GM18873 (cell line): ENCODE measurements around the gene ARID3A.
"Not testable (repeated sequence)": the region's sequence is repeated elsewhere in the genome, so short reads cannot be mapped to it uniquely, and the experiment has no call there.

Source experiments
- ATAC-seq: cut with Tn5 transposase; IDR thresholded peaks from one replicate; pipeline ENCODE4 v1.9.1; 2021; ENCODE audit warnings: mild to moderate bottlenecking, moderate library complexity, moderate number of reproducible peaks; ENCODE audit not compliant: unreplicated experiment, low FRiP score

Gene ARID3A

DNA sequence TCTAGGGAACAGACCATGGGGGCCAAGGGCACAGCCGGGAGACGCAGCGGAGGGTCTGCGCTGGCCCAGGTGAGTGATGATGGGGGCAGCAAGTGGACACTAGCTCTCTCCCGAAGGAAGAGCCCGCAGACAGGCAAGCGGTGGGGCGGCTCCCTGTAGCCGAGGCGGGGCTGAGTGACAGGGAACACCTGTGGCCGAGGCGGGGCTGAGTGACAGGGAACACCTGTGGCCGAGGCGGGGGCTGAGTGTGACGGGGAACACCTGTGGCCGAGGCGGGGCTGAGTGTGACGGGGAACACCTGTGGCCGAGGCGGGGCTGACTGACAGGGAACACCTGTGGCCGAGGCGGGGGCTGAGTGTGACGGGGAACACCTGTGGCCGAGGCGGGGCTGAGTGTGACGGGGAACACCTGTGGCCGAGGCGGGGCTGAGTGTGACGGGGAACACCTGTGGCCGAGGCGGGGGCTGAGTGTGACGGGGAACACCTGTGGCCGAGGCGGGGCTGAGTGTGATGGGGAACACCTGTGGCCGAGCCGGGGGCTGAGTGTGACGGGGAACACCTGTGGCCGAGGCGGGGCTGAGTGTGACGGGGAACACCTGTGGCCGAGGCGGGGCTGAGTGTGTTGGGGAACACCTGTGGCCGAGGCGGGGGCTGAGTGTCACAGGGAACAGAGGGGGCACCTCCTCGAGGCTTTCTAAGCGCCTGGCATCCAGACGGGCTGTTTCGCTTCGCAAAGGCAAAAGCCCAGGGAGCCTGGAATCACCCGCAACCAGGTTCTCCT, 34.2 kb upstream of the ARID3A start:
- ATAC-seq: not testable (repeated sequence)

DNA sequence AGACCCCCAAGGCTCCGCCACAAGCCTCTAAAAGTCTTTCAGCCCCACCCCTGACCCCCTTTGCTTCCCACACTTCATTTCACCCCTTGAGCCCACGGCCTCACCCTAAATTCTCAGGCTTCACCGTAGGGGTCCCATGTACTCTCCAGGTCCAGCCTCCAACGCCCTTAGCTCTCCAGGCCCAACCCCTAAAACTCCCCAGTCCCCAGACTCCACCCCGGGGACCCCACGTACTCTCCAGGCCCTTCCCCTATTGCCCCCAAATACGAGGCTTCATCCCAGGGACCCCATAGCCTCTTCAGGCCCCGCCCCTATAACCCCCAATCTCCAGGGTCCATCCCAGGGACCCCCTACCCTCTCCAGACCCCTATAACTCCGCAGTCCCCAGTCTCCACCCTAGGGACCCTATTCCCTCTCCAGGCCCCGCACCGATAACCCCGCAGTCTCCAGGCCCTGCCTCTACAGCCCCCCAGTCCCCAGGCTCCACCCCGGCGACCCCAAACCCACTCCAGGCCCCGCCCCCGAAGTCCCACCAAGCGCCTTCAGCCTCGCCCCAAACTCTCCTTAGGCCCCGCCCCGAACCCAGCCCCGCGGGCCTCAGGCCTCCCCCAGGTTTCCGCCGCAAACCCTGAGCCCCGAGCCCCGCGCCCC, 33.5 kb upstream of the ARID3A start:
- no peak for ATAC-seq

DNA sequence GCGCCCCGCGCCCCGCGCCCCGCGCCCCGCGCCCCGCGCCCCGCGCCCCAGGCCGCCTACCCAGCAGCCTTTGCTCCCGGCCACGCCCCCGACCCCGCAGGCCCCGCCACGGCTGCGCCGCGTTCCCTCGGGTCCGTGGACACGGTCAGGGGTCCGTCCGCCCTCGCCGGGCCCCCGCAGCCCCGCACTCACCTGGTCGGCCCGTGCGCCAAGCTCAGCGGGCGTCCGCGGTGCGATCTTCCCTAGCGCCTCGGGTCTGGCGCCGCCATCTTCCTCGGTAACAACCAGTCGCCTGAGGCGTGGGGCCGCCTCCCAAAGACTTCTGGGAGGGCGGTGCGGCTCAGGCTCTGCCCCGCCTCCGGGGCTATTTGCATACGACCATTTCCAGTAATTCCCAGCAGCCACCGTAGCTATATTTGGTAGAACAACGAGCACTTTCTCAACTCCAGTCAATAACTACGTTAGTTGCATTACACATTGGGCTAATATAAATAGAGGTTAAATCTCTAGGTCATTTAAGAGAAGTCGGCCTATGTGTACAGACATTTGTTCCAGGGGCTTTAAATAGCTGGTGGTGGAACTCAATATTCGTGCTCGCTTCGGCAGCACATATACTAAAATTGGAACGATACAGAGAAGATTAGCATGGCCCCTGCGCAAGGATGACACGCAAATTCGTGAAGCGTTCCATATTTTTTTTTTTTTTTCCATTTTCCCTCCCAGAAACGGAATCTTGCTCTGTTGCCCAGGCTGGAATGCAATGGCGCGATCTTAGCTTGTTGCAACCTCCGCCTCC, 32.7 kb upstream of the ARID3A start, which contains the start of the genes MED16 and RNU6-9:
TSS of gene MED16 (minus strand) at position 294 of the 796 bp plus-strand sequence. CDS start 2,056 bp downstream, outside the sequence.
TSS of gene RNU6-9 (plus strand) at position 591 of the 796 bp plus-strand sequence.
- ATAC-seq: peak; percentile 64

DNA sequence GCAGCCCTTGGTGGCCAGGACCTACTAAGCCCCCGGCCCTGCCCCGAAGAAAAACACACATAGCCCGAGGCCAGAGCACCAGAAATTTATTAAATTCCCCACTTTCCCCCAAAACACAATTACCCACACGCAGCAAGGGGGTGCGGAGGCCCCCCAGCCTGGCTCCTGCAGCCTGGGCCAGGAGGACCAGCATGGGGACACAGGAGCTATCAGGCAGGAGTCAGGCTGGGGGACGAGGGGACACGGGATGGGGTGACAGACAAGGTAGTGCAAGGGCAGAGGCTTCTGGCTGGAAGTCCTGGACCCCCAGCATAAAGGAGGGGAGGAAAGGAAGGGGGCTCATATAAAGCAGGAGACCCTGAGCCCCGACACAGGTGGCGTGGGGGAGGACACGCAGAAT, 29.4 kb upstream of the ARID3A start:
- no peak for ATAC-seq

DNA sequence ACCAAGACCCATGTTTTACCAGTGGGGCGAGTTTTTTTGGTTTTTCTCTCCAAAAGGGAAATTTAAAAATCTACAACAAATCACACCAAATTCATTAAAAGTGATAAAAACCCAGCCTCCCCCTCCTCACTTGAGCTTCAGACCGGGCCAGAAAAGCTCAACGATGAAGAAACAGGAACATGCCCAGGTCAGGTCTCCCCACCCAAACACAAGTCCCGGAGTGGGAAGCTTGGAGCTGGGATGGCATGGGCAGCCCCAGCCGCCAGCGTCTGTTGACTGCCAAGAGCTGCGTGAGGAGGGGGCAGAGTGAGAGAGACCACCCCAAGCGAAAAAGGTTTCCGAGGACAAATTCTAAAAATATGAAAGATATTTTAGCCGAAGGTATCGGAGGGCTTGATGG, 28.8 kb upstream of the ARID3A start:
- ATAC-seq: no peak

DNA sequence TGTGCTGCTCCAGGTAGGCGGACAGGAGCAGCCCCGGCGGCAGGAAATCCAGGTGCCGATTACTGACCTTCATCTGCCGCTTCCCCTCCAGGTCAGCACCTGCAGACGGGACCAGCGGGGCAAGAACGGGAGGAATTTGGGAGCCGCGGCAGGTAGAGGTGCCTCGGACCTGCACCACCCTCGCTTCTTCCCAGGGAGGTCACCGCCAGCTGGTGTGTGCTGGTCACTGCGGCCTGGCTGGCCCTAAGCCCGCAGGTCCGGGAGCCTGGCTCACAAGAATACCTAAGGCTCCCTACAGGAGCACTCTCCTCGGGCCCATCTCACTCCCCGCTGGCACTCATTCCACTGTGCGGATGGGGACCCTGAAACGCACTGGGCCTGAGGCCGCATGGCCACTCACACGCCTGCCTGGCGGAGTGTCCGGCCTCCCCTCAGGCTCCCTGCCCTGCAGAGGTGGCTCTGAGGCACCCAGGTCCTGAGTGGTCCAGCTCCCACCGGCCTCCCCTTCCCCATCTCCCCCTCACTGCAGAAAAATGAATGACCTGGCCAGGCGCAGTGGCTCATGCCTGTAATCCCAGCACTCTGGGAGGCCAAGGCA, 28.3 kb upstream of the ARID3A start:
- ATAC-seq: no peak

DNA sequence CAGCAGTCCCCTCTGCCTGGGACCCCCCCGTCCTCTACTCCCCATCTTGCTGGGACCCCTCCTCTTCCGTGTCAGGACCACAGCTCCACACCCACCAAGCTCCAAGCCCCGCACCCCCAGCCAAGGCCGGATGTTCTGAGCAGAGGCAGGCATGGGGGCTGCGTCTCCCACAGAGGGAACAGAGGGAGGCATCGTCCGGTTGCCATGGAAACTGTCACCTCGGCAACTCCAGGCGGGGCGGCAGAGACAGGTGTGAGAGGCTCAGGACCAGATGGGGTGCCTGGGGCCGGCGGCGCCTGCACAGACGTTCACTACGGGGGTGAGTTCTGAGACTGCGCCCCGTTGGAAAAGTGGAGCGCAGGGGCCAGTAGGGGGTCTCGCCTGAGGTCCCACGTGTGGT, 27.2 kb upstream of the ARID3A start:
- ATAC-seq: no peak

DNA sequence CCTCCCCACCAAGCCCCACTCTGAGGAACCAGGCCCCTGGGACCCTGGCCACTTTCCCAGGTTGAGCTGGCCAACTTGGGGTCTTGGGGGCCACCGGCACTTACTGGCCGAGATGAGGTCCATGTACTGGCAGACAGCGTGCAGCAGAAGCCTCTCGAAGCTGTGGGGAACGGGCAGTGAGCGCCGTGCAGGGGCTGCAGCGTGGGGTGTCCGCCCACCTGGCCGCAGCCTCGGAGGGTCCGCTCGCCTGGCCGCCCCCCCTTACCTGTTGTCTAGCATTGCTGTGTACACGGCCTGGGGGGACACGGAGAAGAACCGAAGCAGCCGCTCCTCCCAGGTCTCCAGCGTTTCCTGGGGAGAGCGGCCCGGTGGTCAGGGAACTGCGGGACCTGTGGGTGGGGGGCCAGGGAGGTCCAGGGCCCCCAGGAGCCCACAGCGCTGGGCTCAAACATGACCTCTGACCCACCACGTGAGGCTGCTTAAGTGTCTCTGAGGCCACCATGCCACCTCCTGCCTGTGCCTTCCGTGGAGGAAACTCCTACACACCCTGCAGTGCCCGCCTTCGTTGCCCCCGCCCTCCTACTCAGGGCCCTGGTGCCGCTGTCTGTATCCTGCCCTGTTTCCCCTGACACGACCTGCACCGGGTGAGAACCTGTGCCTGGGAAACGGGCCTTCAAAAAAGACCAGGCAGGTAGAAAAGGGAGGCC, 26.3 kb upstream of the ARID3A start:
- ATAC-seq: no peak

DNA sequence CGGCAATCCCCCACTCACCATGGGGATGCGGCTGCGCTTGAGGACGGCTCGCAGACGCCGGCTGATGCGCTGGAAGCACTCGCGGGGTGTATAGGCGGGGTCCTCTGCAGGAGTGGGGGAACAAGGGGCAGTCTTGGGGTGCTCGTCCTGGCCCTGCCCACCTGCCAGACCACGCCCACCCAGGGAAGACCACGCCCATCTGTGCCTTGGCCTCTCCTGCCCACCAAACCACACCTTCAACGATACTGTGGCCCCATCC, 25.9 kb upstream of the ARID3A start:
- no peak for ATAC-seq

DNA sequence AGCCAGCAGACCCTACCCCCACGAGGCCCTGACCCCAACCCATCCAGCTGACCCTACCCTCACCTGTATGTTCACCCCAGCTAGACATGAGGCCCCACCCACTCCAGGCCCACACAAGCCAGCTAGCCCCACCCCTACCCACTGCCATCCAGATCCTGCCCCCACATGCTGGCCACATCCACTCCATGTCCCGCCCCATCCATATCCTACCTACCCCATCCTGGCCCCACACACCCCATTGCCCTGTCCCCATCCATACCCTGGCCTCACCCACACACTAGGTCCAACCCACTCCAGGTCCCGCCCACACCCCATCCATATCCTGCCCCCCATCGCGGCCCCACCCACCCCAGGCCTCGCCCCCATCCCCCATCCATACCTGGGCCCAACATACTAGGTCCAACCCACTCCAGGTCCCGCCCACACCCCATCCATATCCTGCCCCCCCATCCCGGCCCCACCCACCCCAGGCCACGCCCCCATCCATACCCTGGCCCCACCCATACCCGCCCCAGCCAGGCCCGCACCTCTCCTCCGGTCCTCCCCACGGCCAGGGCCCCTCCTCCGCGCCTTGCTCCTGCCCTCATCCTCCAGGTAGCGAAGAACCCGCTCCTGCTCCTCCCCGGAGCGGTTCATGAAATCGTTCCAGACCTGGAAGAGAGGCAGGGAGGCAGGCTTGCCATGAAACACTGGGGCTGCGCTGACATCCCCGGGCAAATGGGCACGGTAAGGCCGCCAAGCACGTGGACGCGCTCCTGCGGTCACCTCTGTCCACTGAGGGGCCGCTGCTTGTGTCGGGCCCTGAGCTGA, 25.3 kb upstream of the ARID3A start:
- no peak for ATAC-seq

DNA sequence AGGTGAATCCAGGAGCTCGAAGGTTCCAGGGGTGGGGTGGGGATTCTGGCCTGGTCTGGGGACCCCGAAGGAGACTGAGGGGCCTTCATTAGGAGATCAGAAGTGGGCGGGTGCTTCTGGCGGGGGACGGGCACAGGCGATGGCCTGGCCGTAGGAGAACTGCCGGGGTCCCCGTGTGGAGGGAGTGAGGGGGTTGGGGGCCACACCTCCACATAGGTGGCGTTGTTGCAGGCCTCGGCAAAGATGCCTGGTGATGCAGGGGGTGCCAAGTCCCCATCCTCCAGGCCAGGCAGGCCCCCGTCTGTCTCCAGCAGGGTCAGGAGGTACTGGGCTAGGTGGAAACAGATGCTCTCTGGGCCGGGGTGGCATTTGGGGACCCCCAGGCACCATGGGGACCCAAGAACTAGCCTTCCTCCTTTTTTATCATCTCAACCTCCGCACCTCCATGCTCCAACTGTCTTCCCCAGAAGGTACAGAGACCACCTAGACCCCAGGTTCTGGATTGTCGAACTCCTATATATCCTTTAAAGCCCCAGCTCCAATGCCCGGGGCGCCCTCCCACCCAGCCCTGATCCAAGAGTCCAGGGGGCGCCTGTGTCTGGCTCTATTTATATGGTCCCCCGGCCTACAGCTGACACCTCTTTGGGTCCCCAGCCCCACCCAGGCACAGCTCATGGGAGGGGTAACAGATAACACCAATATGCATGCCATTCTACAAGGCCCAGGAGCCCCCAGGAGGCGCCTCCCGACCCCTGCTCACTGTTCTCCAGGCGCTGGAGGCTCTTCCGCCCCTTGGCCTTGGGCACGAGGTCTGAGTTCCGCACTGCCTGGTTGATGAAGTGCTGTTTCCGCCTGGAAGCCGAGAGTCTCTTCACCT, 24.4 kb upstream of the ARID3A start:
- ATAC-seq: no peak

DNA sequence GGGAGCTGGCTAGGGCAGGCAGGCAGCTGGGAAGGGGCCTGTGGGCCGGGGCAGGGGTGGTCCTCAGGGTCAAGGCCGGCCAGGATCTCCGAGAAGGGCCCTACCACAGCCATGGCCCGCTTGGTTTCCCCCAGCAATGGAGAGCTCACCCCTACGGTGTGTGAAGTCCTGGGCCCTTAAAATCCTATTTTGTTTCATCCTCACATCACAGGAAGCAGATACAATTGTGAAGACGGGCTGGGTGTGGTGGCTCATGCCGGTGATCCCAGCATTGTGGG, 23.8 kb upstream of the ARID3A start:
- no peak for ATAC-seq

DNA sequence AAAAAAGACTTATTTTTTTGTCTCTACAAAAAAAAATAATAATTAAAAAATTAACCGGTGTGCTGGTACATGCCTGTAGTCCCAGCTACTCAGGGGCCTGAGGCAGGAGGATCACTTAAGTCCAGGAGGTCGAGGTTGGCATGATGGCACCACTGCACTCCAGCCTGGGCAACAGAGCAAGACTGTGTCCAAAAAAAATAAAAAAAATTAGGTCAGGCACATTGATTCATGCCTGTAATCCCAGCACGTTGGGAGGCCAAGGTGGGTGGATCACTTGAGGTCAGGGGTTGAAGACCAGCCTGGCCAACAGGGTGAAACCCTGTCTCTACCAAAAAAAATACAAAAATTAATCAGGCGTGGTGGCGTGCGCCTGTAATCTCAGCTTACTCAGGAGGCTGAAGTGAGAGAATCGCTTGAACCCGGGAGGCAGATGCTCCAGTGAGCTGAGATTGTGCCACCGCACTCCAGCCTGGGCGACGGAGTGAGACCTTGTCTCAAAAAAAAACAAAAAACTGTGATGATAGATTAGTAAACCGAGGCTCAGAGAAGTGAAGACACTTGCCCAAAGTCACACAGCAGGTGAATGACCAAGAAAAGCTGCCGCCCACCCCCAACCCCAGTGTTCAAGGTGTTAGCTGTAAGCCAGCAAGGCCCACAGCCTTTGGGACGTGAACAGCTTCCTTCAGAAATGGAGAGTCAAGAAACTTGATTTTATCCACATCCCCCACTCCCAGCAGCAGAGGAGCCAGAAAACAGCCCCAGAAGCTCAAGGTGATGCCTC, 23.2 kb upstream of the ARID3A start:
- ATAC-seq: no peak

DNA sequence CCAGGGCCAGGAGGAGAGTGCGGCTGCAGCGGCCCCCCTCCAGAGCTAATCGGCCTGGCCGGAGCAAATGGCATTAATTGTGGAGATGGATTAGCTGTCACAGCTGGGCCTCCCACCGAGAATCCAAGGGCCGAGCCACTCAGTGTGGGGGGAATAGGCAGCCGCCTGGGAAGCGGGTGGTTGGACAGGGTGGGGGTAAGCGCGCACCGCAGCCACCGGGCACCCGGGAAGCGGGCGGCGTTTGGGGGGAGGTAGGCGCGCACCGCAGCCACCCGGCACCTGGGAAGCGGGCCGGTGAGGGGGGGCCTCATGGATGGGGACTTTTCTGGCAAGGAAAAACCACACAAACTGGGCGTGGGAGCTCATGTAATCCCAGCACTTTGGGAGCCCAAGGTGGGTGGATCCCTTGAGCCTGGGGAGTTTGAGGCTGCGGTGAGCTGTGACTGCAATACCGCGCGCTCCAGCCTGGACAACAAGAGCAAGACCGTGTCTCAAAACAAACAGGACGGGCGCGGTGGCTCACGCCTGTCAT, 22.5 kb upstream of the ARID3A start:
- ATAC-seq: no peak

DNA sequence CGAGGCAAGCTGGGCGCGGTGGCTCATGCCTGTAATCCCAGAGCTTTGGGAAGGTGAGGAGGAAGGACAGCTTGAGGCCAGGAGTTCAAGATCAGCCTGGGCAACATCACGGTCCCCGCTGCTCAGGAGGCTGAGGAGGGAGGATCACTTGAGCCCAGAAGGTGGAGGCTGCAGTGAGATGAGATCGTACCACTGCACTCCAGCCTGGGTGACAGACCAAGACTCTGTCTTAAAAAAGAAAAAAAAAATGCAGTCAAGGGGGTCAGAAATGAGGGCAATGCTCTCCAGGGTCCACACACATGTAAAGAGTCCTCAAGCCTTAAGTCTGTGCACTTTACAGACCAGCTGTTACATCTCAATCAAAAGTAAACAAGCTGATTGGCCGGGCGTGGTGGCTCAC, 21.3 kb upstream of the ARID3A start:
- no peak for ATAC-seq

DNA sequence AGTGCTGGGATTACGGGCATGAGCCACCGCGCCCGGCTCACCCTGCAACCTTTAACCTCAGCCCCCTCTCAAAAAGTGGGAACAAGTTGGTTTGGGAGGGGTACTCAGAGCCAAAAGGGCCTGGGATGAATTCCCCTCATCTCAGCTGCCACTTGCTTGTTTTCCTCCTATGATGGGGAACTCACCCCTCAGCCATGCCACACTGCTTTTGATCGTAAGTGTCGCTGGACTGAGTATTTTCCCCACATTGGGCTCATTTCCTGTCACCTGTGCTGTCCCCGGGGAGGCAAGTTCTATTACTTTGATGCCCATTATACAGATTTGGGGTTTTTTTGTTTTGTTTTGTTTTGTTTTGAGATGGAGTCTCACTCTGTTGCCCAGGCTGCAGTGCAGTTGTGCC, 19.4 kb upstream of the ARID3A start:
- no peak for ATAC-seq

DNA sequence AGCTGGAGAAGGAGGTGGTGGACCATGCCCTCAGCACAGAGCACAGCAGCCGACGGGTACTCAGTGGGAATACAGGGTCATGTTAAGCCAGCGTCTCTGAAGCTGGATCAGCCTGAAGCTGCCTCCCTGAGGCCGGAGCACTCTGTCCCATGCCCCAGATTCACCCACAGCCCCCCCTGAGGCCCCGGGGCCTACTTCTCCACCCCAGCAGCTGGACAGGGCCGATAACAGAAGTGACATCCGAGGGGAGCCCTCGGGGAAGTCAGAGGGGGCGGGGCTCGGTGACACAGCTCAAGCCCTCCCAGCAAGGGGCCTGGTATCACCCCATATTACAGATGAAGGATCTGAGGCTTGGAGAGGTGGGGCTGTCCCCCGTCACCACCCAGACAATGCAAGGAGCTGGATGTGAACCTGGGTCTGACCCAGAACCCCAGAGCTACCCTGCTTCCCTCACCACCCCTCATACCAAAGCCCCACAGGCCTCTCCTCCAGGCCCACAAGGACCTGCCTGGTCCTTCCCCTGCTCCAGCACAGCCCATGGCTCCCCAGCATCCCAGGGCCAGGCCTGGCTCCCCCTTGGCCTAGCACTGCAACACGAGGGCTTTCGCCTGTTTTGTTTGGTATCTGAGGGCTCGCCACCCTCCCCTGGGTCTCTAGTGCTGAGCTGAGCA, 18.5 kb upstream of the ARID3A start:
- no peak for ATAC-seq
